Endothelial cell of umbilical vein (primary cell): Measurements from ENCODE around the gene FBXO38. TPM values are rescaled to one million over a fixed set of nuclear protein-coding genes. Genes with fewer than 3 reads are reported as not detected.

ENCODE experiments used
- BruUV-seq: library from RNA; stranded (reverse); fragments of 400-500 nt; replicated peaks from 2 replicates; lab custom pipeline; 2021; lab: Mats Ljungman, UMichigan
- CTCF ChIA-PET: fragments of 300-600, 350-600 bp; sonication (Branson Sonifier 250); formaldehyde crosslinking; loops from one replicate; lab custom pipeline; 2021; ENCODE audit warnings: antibody characterized with exemption, inconsistent platforms; lab: Charles Lee
- POLR2A ChIA-PET: fragments of 300-600, 350-600 bp; sonication (Branson Sonifier 250); formaldehyde crosslinking; loops from one replicate; lab custom pipeline; 2021; ENCODE audit warnings: antibody characterized with exemption, inconsistent platforms; lab: Charles Lee
- DNase-seq: peaks from one replicate; pipeline ENCODE4 v3.0.0-alpha.2; 2011; ENCODE audit warnings: low read depth, low spot score
- FAIRE-seq: peaks from 2 replicates; lab custom pipeline; 2011; peaks lifted over from hg19 to GRCh38; lab: Jason Lieb, UNC
- H2AFZ ChIP-seq: 2 replicates; pipeline ENCODE4 v1.6.0; 2012; ENCODE audit warnings: low read depth, low read length, control low read depth, inconsistent platforms
- H3K27ac ChIP-seq: 2 replicates; pipeline ENCODE4 v1.5.1; 2011; ENCODE audit warnings: low read depth, mild to moderate bottlenecking, control low read depth, low read length, moderate library complexity; ENCODE audit not compliant: insufficient read depth
- H3K27me3 ChIP-seq, 2 experiments: 2 replicates each; pipeline versions ENCODE4 v1.6.0 to v1.6.1; 2011; ENCODE audit warnings: low read length in 2 of 2, mixed read lengths in 1 of 2; ENCODE audit not compliant: control insufficient read depth in 2 of 2, insufficient read depth in 2 of 2
- H3K36me3 ChIP-seq, 2 experiments: 2 replicates in 1 of 2; 3 replicates in 1 of 2; pipeline ENCODE4 v1.5.1; 2011; ENCODE audit warnings: low read length in 2 of 2, mild to moderate bottlenecking in 1 of 2, moderate library complexity in 1 of 2; ENCODE audit not compliant: control insufficient read depth in 2 of 2, insufficient read depth in 2 of 2; ENCODE audit errors: extremely low read depth in 1 of 2
- H3K4me1 ChIP-seq: 3 replicates; pipeline ENCODE4 v1.5.1; 2011; ENCODE audit warnings: mild to moderate bottlenecking, low read length; ENCODE audit not compliant: control insufficient read depth, insufficient read depth; ENCODE audit errors: extremely low read depth
- H3K4me2 ChIP-seq: 2 replicates; pipeline ENCODE4 v1.6.1; 2011; ENCODE audit warnings: low read length, control low read depth, mixed read lengths; ENCODE audit not compliant: insufficient read depth
- H3K4me3 ChIP-seq, 3 experiments: fragments of 200-600 bp in 1 of 3; sonication (generic), shearing (Covaris generic) in 1 of 3; replicated peaks in 1 of 3; 2 replicates each; pipeline ENCODE4 v1.5.1; 2011 to 2016; ENCODE audit warnings: control low read depth in 3 of 3, low read length in 3 of 3, mild to moderate bottlenecking in 2 of 3, inconsistent platforms in 1 of 3, low read depth in 1 of 3, moderate library complexity in 1 of 3; ENCODE audit not compliant: insufficient read depth in 1 of 3
- H3K79me2 ChIP-seq: 2 replicates; pipeline ENCODE4 v1.6.0; 2012; ENCODE audit warnings: low read length, inconsistent platforms; ENCODE audit not compliant: control insufficient read depth, insufficient read depth
- H3K9ac ChIP-seq: replicated peaks from 2 replicates; pipeline ENCODE3; 2011; ENCODE audit warnings: low read length, control low read depth; ENCODE audit not compliant: insufficient read depth; ENCODE audit errors: extremely low read depth
- H3K9me1 ChIP-seq: replicated peaks from 3 replicates; pipeline ENCODE4 v1.6.0; 2011; ENCODE audit warnings: mild to moderate bottlenecking, low read length; ENCODE audit not compliant: control insufficient read depth, insufficient read depth; ENCODE audit errors: extremely low read depth
- H3K9me3 ChIP-seq: replicated peaks from 2 replicates; pipeline ENCODE4 v1.5.1; 2012; ENCODE audit warnings: low read length, inconsistent platforms; ENCODE audit not compliant: control insufficient read depth, insufficient read depth
- H4K20me1 ChIP-seq: replicated peaks from 2 replicates; pipeline ENCODE3; 2011; ENCODE audit warnings: mild to moderate bottlenecking, low read length; ENCODE audit not compliant: control insufficient read depth, insufficient read depth; ENCODE audit errors: extremely low read depth
- CTCF ChIP-seq, 2 donors: IDR thresholded peaks; 1 replicate in 1 of 2; 2 replicates in 1 of 2; pipeline ENCODE4 v1.5.1; 2011; ENCODE audit warnings: low read length in 2 of 2, mild to moderate bottlenecking in 2 of 2, moderate library complexity in 2 of 2, control low read depth in 1 of 2, inconsistent platforms in 1 of 2, low read depth in 1 of 2; ENCODE audit not compliant: insufficient read depth in 1 of 2; ENCODE audit errors: extremely low read depth in 1 of 2
- EZH2 ChIP-seq: IDR thresholded peaks from 2 replicates; pipeline ENCODE4 v1.6.1; 2012; ENCODE audit warnings: borderline replicate concordance, low read depth, mild to moderate bottlenecking, moderate library complexity, low read length, inconsistent platforms; ENCODE audit not compliant: severe bottlenecking
- FOS ChIP-seq: IDR thresholded peaks from 2 replicates; pipeline ENCODE4 v1.6.1; 2011; ENCODE audit warnings: mild to moderate bottlenecking, low read length, moderate library complexity, borderline replicate concordance; ENCODE audit not compliant: insufficient read depth
- GATA2 ChIP-seq: IDR thresholded peaks from 2 replicates; pipeline ENCODE4 v1.7.0; 2011; ENCODE audit warnings: low read depth, mild to moderate bottlenecking, moderate library complexity, mixed read lengths, low read length; ENCODE audit not compliant: insufficient read length, insufficient read depth
- JUN ChIP-seq: IDR thresholded peaks from 2 replicates; pipeline ENCODE4 v1.6.1; 2011; ENCODE audit warnings: borderline replicate concordance, low read depth; ENCODE audit not compliant: insufficient read length, insufficient read depth
- MAX ChIP-seq: IDR thresholded peaks from 2 replicates; pipeline ENCODE4 v1.6.1; 2011; ENCODE audit not compliant: insufficient read depth, insufficient read length
- MYC ChIP-seq: IDR thresholded peaks from one replicate; pipeline ENCODE4 v1.6.1; 2011; ENCODE audit warnings: mild to moderate bottlenecking, low read depth, low read length
- POLR2A ChIP-seq: IDR thresholded peaks from 2 replicates; pipeline ENCODE4 v1.6.1; 2012; ENCODE audit warnings: low read depth, mild to moderate bottlenecking, control low read depth, low read length
- POLR2AphosphoS5 ChIP-seq: IDR thresholded peaks from 2 replicates; pipeline ENCODE4 v1.6.1; 2012; ENCODE audit warnings: low read depth, mild to moderate bottlenecking, control low read depth, low read length, moderate library complexity; ENCODE audit not compliant: insufficient read depth
- dilution Hi-C: fragments of 300-500 bp; cut with MboI; formaldehyde crosslinking; loops from one replicate; pipeline ENCODE4 v1.15.0; 2019; ENCODE audit warnings: low sequenced_read_pairs; ENCODE audit not compliant: extremely low pct_ligation_motif_present
- intact Hi-C: fragments of 100-400 bp; cut with micrococcal nuclease; formaldehyde crosslinking; loops from one replicate; pipeline ENCODE4 v1.10.0; 2022
- polyA plus RNA-seq, 4 experiments: library from polyadenylated mRNA; depleted of rRNA in 3 of 4; stranded (reverse) in 3 of 4; unstranded in 1 of 4; fragments of >200 nt; gene quantifications; 2 replicates each; pipeline versions ENCODE4 v1.2.1 to v1.2.3, GENCODE V29; 2011 to 2012; ENCODE audit warnings: missing spikeins in 1 of 4
- total RNA-seq: library from RNA; stranded (reverse); gene quantifications from 2 replicates; pipeline ENCODE4 v1.2.3, GENCODE V29; 2021

FBXO38 gene
- total and polyA plus RNA-seq, 2 donors (not counting 3 experiments of a cell fraction or from before 2014, with no cell fraction given): 18.6 to 65.6 TPM

- no peak for FAIRE-seq
- dilution Hi-C loops: no loop called here
- POLR2A ChIA-PET: no interaction called here
- peaks cover 19 to 38% of the 10 kb centered on the region in 2 experiments for H3K36me3 ChIP-seq
- BruUV-seq: no TSS peak
- H4K20me1 ChIP-seq: no peaks in the 10 kb centered on the region
- no peaks in the 10 kb centered on the region for H3K27me3 ChIP-seq
- H2AFZ ChIP-seq: no peak overlapping the region
- no peaks in the 10 kb centered on the region for H3K9me3 ChIP-seq
- H3K9ac ChIP-seq: no peak overlapping the region
- CTCF ChIA-PET: interaction anchor here (1.1 to 1.4 kb wide), 4 partner anchors 10 to 319 kb away, joined by 3 to 5 read pairs (median 4); no protein-coding TSS in a partner anchor
- no peak overlapping the region for H3K4me2 ChIP-seq
- no peak for DNase-seq
- intact Hi-C loops: no loop called here
- no peak overlapping the region for H3K27ac ChIP-seq
- H3K4me1 ChIP-seq: peaks cover 10% of the 10 kb centered on the region
- no peaks in the 10 kb centered on the region for H3K9me1 ChIP-seq
- no peak for TF ChIP-seq MYC
- no peak for TF ChIP-seq MAX
- H3K79me2 ChIP-seq: no peaks in the 10 kb centered on the region
- no peak overlapping the region for H3K4me3 ChIP-seq
Observed at GRCh38 chr5:148412124-148412523, 28.4 kb downstream of the FBXO38 start.

GRCh38 chr5:148414833-148415232, 31.1 kb downstream of the FBXO38 start:
- Histone ChIP-seq H3K36me3 (peaks cover 26 to 45% of the 10 kb centered on the region in 2 experiments), H3K79me2 (no peaks in the 10 kb centered on the region), H2AFZ (no peak overlapping the region), H3K4me1 (peaks cover 14% of the 10 kb centered on the region), H4K20me1 (no peaks in the 10 kb centered on the region), H3K9me3 (no peaks in the 10 kb centered on the region), H3K4me2 (no peak overlapping the region), H3K9me1 (no peaks in the 10 kb centered on the region), H3K4me3 (no peak overlapping the region), H3K27ac (no peak overlapping the region), H3K9ac (no peak overlapping the region), H3K27me3 (no peaks in the 10 kb centered on the region)
- FAIRE-seq (no peak), DNase-seq (no peak)
- ChIA-PET POLR2A (no interaction called here), CTCF (interaction anchor here (0.7 to 1.5 kb wide), 2 partner anchors 10 to 316 kb away, joined by 3 read pairs; no protein-coding TSS in a partner anchor)
- dilution Hi-C loops (no loop called here), intact Hi-C loops (no loop called here)
- BruUV-seq: no TSS peak
- TF ChIP-seq FOS: no peak
- no peak for TF ChIP-seq CTCF (IDR thresholded peaks at IDR 0.05; ENCODE audit: extremely low read depth in 1 of 2, insufficient read depth in 1 of 2, low read depth in 1 of 2, low read length in 2 of 2)
- no peak for TF ChIP-seq MAX
- no peak for TF ChIP-seq JUN
- no peak for TF ChIP-seq POLR2A
- TF ChIP-seq POLR2AphosphoS5: no peak
- TF ChIP-seq MYC: no peak
- no peak for TF ChIP-seq GATA2
- TF ChIP-seq EZH2: no peak
